SK-N-SH (cell line): ENCODE data around the gene GALNT13.

Experiments
- EP300 ChIP-seq, 2 experiments: IDR thresholded peaks; 2 replicates each; pipeline versions ENCODE4 v1.4.0 to v1.6.1; 2012; ENCODE audit warnings: borderline replicate concordance in 1 of 2, low read depth in 1 of 2, low read length in 1 of 2
- RAD21 ChIP-seq: IDR thresholded peaks from 2 replicates; pipeline ENCODE4 v1.6.1; 2012; ENCODE audit warnings: mild to moderate bottlenecking, low read length
- YY1 ChIP-seq: IDR thresholded peaks from 2 replicates; pipeline ENCODE4 v1.4.0; 2012; ENCODE audit warnings: low read depth, mild to moderate bottlenecking
- TF ChIP-seq, protein P1 (sequence below): IDR thresholded peaks from 2 replicates; pipeline ENCODE4 v1.4.0; 2012; ENCODE audit warnings: low read depth

DNA sequence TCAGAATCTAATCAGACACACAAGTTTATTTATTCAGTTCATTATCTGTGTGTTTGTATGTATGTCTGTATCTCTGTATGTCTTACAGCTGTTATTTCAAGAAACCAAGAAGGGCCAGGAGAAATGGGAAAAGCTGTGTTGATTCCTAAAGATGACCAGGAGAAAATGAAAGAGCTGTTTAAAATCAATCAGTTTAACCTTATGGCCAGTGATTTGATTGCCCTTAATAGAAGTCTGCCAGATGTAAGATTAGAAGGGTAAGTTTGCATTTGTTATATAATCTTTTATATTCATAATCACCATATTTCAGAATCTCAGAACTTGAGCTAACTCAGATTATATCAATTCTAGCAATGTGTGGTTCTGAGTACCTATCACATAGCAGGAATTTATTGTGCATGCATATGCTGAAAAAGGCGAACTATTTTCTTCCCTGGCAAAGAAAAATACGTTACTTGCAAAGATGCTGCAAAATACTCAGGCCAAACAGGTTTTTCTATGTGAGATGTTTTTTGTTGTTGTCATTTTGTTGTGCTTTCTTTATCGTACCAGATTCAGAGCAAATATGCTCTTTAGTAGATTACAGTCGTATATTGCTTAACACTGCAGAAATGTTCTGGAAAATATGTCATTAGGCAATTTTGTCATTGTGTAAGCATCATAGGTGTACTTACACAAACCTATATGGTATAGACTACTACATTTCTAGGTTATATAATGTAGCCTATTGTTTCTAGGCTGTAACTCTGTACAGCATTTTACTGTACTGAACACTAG lies 268.7 kb downstream of the GALNT13 start:
- TF ChIP-seq RAD21 (no peak), YY1 (no peak), EP300 (IDR thresholded peaks at IDR 0.05; ENCODE audit: borderline replicate concordance in 1 of 2, low read depth in 1 of 2, low read length in 1 of 2) (peak in 1 of 2 experiments; percentile 80; a peak in 2 of 4 replicates)
- TF ChIP-seq, protein P1, sequence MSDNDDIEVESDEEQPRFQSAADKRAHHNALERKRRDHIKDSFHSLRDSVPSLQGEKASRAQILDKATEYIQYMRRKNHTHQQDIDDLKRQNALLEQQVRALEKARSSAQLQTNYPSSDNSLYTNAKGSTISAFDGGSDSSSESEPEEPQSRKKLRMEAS: no peak
